SU-DHL-6 (cell line): ENCODE results near the gene SMOC2.

ENCODE experiments used
- H2AFZ ChIP-seq: fragments of 200-600 bp; sonication (generic); 2 replicates; pipeline ENCODE4 v1.6.1; 2014; ENCODE audit warnings: low read depth, mild to moderate bottlenecking, moderate library complexity, mixed read lengths, antibody characterized with exemption, low read length; ENCODE audit not compliant: severe bottlenecking
- H3F3A ChIP-seq: fragments of 200-600 bp; shearing (Covaris generic); 2 replicates; pipeline ENCODE4 v1.6.0; 2016; ENCODE audit warnings: antibody characterized with exemption, mild to moderate bottlenecking; ENCODE audit not compliant: insufficient read depth
- H3K27ac ChIP-seq: fragments of 200-600 bp; sonication (generic); 2 replicates; pipeline ENCODE4 v1.5.1; 2016; ENCODE audit warnings: low read depth, mild to moderate bottlenecking, low read length, moderate library complexity, mixed read lengths
- H3K27me3 ChIP-seq: fragments of 200-600 bp; sonication (generic), shearing (Covaris generic); 2 replicates; pipeline ENCODE4 v1.6.0; 2014; ENCODE audit warnings: mild to moderate bottlenecking, low read length
- H3K36me3 ChIP-seq: fragments of 200-600 bp; sonication (generic); 2 replicates; pipeline ENCODE4 v1.6.1; 2014; ENCODE audit warnings: mild to moderate bottlenecking, low read length, mixed read lengths
- H3K4me2 ChIP-seq: fragments of 300-600, 200-600 bp; shearing (Covaris generic), sonication (generic); 2 replicates; pipeline ENCODE4 v1.6.0; 2014; ENCODE audit warnings: low read length, low read depth, mild to moderate bottlenecking; ENCODE audit not compliant: poor library complexity, severe bottlenecking
- H3K4me3 ChIP-seq: fragments of 200-600 bp; sonication (generic); 2 replicates; pipeline ENCODE4 v1.5.1; 2014; ENCODE audit warnings: antibody characterized with exemption, low read length, mild to moderate bottlenecking, mixed read lengths; ENCODE audit not compliant: insufficient read depth, poor library complexity, severe bottlenecking
- H3K79me2 ChIP-seq: fragments of 200-600 bp; sonication (generic); 2 replicates; pipeline ENCODE4 v1.6.1; 2014; ENCODE audit warnings: mild to moderate bottlenecking, low read length, moderate library complexity; ENCODE audit not compliant: insufficient read depth
- H3K9ac ChIP-seq: fragments of 200-600 bp; sonication (generic); 2 replicates; pipeline ENCODE4 v1.7.0; 2014; ENCODE audit warnings: mild to moderate bottlenecking, low read length
- H3K9me2 ChIP-seq: fragments of 200-600 bp; sonication (generic); replicated peaks from 2 replicates; pipeline ENCODE4 v1.6.1; 2014; ENCODE audit warnings: low read length; ENCODE audit not compliant: insufficient read depth
- H3K9me3 ChIP-seq: fragments of 200-600 bp; sonication (generic); 2 replicates; pipeline ENCODE4 v1.6.1; 2014; ENCODE audit warnings: low read length, mixed read lengths; ENCODE audit not compliant: insufficient read depth
- H4K20me1 ChIP-seq: fragments of 200-600 bp; sonication (generic); 2 replicates; pipeline ENCODE4 v1.6.1; 2014; ENCODE audit warnings: low read depth, mild to moderate bottlenecking, antibody characterized with exemption, low read length, moderate library complexity, mixed read lengths
- CTCF ChIP-seq: fragments of 200-600 bp; sonication (generic); IDR thresholded peaks from one replicate; pipeline ENCODE4 v1.5.1; 2017; ENCODE audit warnings: antibody characterized with exemption, mild to moderate bottlenecking, low read length, moderate library complexity; ENCODE audit not compliant: insufficient read depth, poor library complexity, severe bottlenecking
- EZH2phosphoT487 ChIP-seq: fragments of 200-600 bp; sonication (generic), shearing (Covaris generic); conservative IDR thresholded peaks from 2 replicates; pipeline ENCODE4 v1.6.1; 2018; ENCODE audit warnings: mild to moderate bottlenecking, antibody characterized with exemption, low read length, moderate library complexity, mixed read lengths

The SMOC2 gene

GRCh38 chr6:168490757-168491156 is 49.8 kb downstream of the SMOC2 start:
- Histone ChIP-seq H3K79me2 (no peaks in the 10 kb centered on the region), H3K4me3 (no peak overlapping the region), H3K4me2 (no peak overlapping the region), H2AFZ (no peak overlapping the region), H3K27me3 (no peaks in the 10 kb centered on the region), H3K9me3 (no peaks in the 10 kb centered on the region), H3K9me2 (no peaks in the 10 kb centered on the region), H3F3A (no peaks in the 10 kb centered on the region), H4K20me1 (no peaks in the 10 kb centered on the region), H3K9ac (no peak overlapping the region), H3K36me3 (no peaks in the 10 kb centered on the region), H3K27ac (no peak overlapping the region)
- TF ChIP-seq EZH2phosphoT487 (no peak), CTCF (no peak)

- Histone ChIP-seq H3K27me3 (no peaks in the 10 kb centered on the region), H3K4me3 (no peak overlapping the region), H3K27ac (no peak overlapping the region), H3K9me2 (no peaks in the 10 kb centered on the region), H3F3A (no peaks in the 10 kb centered on the region), H2AFZ (no peak overlapping the region), H4K20me1 (no peaks in the 10 kb centered on the region), H3K9ac (no peak overlapping the region), H3K9me3 (no peaks in the 10 kb centered on the region), H3K36me3 (no peaks in the 10 kb centered on the region), H3K79me2 (no peaks in the 10 kb centered on the region), H3K4me2 (no peak overlapping the region)
- TF ChIP-seq CTCF (no peak), EZH2phosphoT487 (no peak)
Measured at GRCh38 chr6:168493976-168494375, 53.0 kb downstream of the SMOC2 start.

GRCh38 chr6:168494726-168495125 is 53.7 kb downstream of the SMOC2 start:
- Histone ChIP-seq H3K79me2 (no peaks in the 10 kb centered on the region), H3K9me3 (no peaks in the 10 kb centered on the region), H3K9me2 (no peaks in the 10 kb centered on the region), H3K4me2 (no peak overlapping the region), H3K27me3 (no peaks in the 10 kb centered on the region), H3K27ac (no peak overlapping the region), H4K20me1 (no peaks in the 10 kb centered on the region), H3K9ac (no peak overlapping the region), H3K36me3 (no peaks in the 10 kb centered on the region), H3K4me3 (no peak overlapping the region), H3F3A (no peaks in the 10 kb centered on the region), H2AFZ (no peak overlapping the region)
- TF ChIP-seq CTCF = no peak
- no peak for TF ChIP-seq EZH2phosphoT487
